Measurements from ENCODE around the gene PAQR5. TPM values are rescaled to one million over a fixed set of nuclear protein-coding genes. Genes with fewer than 3 reads are reported as not detected.
"Not testable (repeated sequence)": the region's sequence is repeated elsewhere in the genome, so short reads cannot be mapped to it uniquely, and the experiment has no call there.

PAQR5 gene
- total RNA-seq, 2 donors from 2014 or later = 6.5 to 11.5 TPM

- Histone ChIP-seq H3K27ac (no peak overlapping the region), H3K36me3 (replicated peaks in 1 of 2; ENCODE audit: insufficient read depth in 1 of 2, low read depth in 2 of 2) (no peaks in the 10 kb centered on the region), H3K4me1 (peaks cover 9% of the 10 kb centered on the region), H3K27me3 (no peaks in the 10 kb centered on the region), H3K9me3 (no peaks in the 10 kb centered on the region), H3K4me3 (no peak overlapping the region)
- WGBS, 2 donors = 91 to 94% methylated on average over 4 of the region's 4 CpGs
- intact Hi-C loops (cut with DNase I) = no loop called here
- DNase-seq (no peak), ATAC-seq (no peak)
- TF ChIP-seq POLR2A (IDR thresholded peaks at IDR 0.05) = no peak
- TF ChIP-seq CTCF (IDR thresholded peaks at IDR 0.05) = no peak
These were observed 138.2 kb downstream of the PAQR5 start for GRCh38 chr15:69436951-69437350.

GRCh38 chr15:69439623-69440022 is 140.9 kb downstream of the PAQR5 start:
- no peak overlapping the region for H3K4me3 ChIP-seq
- no peaks in the 10 kb centered on the region for H3K36me3 ChIP-seq (replicated peaks in 1 of 2; ENCODE audit: insufficient read depth in 1 of 2, low read depth in 2 of 2)
- no peaks in the 10 kb centered on the region for H3K27me3 ChIP-seq
- intact Hi-C loops (cut with DNase I) = no loop called here
- peaks cover 9% of the 10 kb centered on the region for H3K4me1 ChIP-seq
- H3K27ac ChIP-seq = no peak overlapping the region
- ATAC-seq (no peak), DNase-seq (no peak)
- WGBS, 2 donors = 75 to 94% methylated on average over 4 of the region's 4 CpGs
- TF ChIP-seq POLR2A (IDR thresholded peaks at IDR 0.05) (no peak), CTCF (IDR thresholded peaks at IDR 0.05) (no peak)
- H3K9me3 ChIP-seq = no peaks in the 10 kb centered on the region

GRCh38 chr15:69443032-69443611 is 144.4 kb downstream of the PAQR5 start:
- ATAC-seq (no peak), DNase-seq (no peak)
- Histone ChIP-seq H3K4me1 (peaks cover 3% of the 10 kb centered on the region), H3K36me3 (replicated peaks in 1 of 2; ENCODE audit: insufficient read depth in 1 of 2, low read depth in 2 of 2) (no peaks in the 10 kb centered on the region), H3K9me3 (no peaks in the 10 kb centered on the region), H3K27ac (no peak overlapping the region), H3K27me3 (no peaks in the 10 kb centered on the region), H3K4me3 (no peak overlapping the region)
- TF ChIP-seq POLR2A (IDR thresholded peaks at IDR 0.05) (no peak), CTCF (IDR thresholded peaks at IDR 0.05) (no peak)
- intact Hi-C loops (cut with DNase I) = no loop called here
- WGBS, 2 donors = 88 to 98% methylated on average over 5 of the region's 5 CpGs

GRCh38 chr15:69444686-69445085 is 146.0 kb downstream of the PAQR5 start:
- WGBS, 2 donors = 96 to 98% methylated on average over 7 of the region's 7 CpGs
- H3K36me3 ChIP-seq (replicated peaks in 1 of 2; ENCODE audit: insufficient read depth in 1 of 2, low read depth in 2 of 2) = no peaks in the 10 kb centered on the region
- H3K27ac ChIP-seq = no peak overlapping the region
- DNase-seq (no peak), ATAC-seq (no peak)
- TF ChIP-seq POLR2A (IDR thresholded peaks at IDR 0.05) (no peak), CTCF (IDR thresholded peaks at IDR 0.05) (no peak)
- H3K27me3 ChIP-seq = no peaks in the 10 kb centered on the region
- no peak overlapping the region for H3K4me3 ChIP-seq
- intact Hi-C loops (cut with DNase I) = no loop called here
- H3K4me1 ChIP-seq = no peaks in the 10 kb centered on the region
- no peaks in the 10 kb centered on the region for H3K9me3 ChIP-seq

- no peak overlapping the region for H3K27ac ChIP-seq
- no peak for DNase-seq
- intact Hi-C loops (cut with DNase I) = no loop called here
- ATAC-seq = no peak
- no peak overlapping the region for H3K4me3 ChIP-seq
- no peaks in the 10 kb centered on the region for H3K36me3 ChIP-seq (replicated peaks in 1 of 2; ENCODE audit: insufficient read depth in 1 of 2, low read depth in 2 of 2)
- no peak for TF ChIP-seq CTCF (IDR thresholded peaks at IDR 0.05)
- TF ChIP-seq POLR2A (IDR thresholded peaks at IDR 0.05) = no peak
- 87 to 92% methylated on average over 2 of the region's 2 CpGs for WGBS, 2 donors
- no peaks in the 10 kb centered on the region for H3K27me3 ChIP-seq
- H3K4me1 ChIP-seq = peaks cover 4% of the 10 kb centered on the region
- no peaks in the 10 kb centered on the region for H3K9me3 ChIP-seq
These were observed 148.2 kb downstream of the PAQR5 start for GRCh38 chr15:69446953-69447352.

GRCh38 chr15:69450221-69450620 is 151.5 kb downstream of the PAQR5 start:
- H3K4me3 ChIP-seq; H3K9me3 ChIP-seq; intact Hi-C loops (cut with DNase I); H3K27me3 ChIP-seq; DNase-seq; ATAC-seq; H3K36me3 ChIP-seq (replicated peaks in 1 of 2; ENCODE audit: insufficient read depth in 1 of 2, low read depth in 2 of 2); H3K27ac ChIP-seq: not testable (repeated sequence)
- WGBS, 2 donors = 96 to 98% methylated on average over 3 to 4 of the region's 4 CpGs
- H3K4me1 ChIP-seq = peaks cover 26% of the 10 kb centered on the region

Data from body of pancreas (tissue), 4 donors.